NT2/D1 (cell line): Measurements from ENCODE around the gene RANGAP1.

ENCODE experiments used
- DNase-seq: peaks from one replicate; pipeline ENCODE4 v3.0.0-alpha.2; 2011; ENCODE audit warnings: low read depth, low spot score
- H3K27me3 ChIP-seq: 2 replicates; pipeline ENCODE4 v1.6.0; 2011; ENCODE audit warnings: mild to moderate bottlenecking; ENCODE audit not compliant: insufficient read length, insufficient read depth
- H3K36me3 ChIP-seq: 2 replicates; pipeline ENCODE4 v1.6.1; 2011; ENCODE audit warnings: mild to moderate bottlenecking, low read length, mixed read lengths; ENCODE audit not compliant: insufficient read depth, insufficient read length
- H3K4me1 ChIP-seq: 2 replicates; pipeline ENCODE4 v1.5.1; 2011; ENCODE audit not compliant: insufficient read depth, insufficient read length
- H3K4me3 ChIP-seq: 2 replicates; pipeline ENCODE4 v1.5.1; 2011; ENCODE audit warnings: low read depth; ENCODE audit not compliant: insufficient read length
- H3K9ac ChIP-seq: 2 replicates; pipeline ENCODE4 v1.6.0; 2011; ENCODE audit warnings: low read depth; ENCODE audit not compliant: insufficient read length
- H3K9me3 ChIP-seq: 2 replicates; pipeline ENCODE4 v1.5.1; 2011; ENCODE audit warnings: mild to moderate bottlenecking, low read length; ENCODE audit not compliant: insufficient read depth
- SUZ12 ChIP-seq: IDR thresholded peaks from 2 replicates; pipeline ENCODE4 v1.6.1; 2011; ENCODE audit not compliant: insufficient read length, insufficient read depth; ENCODE audit errors: extremely low read depth
- YY1 ChIP-seq: IDR thresholded peaks from 2 replicates; pipeline ENCODE4 v1.6.1; 2011; ENCODE audit not compliant: insufficient read length, insufficient read depth
- ZNF274 ChIP-seq: IDR thresholded peaks from 2 replicates; pipeline ENCODE4 v1.6.1; 2011; ENCODE audit warnings: mild to moderate bottlenecking, low read depth, low read length

RANGAP1 gene

DNA sequence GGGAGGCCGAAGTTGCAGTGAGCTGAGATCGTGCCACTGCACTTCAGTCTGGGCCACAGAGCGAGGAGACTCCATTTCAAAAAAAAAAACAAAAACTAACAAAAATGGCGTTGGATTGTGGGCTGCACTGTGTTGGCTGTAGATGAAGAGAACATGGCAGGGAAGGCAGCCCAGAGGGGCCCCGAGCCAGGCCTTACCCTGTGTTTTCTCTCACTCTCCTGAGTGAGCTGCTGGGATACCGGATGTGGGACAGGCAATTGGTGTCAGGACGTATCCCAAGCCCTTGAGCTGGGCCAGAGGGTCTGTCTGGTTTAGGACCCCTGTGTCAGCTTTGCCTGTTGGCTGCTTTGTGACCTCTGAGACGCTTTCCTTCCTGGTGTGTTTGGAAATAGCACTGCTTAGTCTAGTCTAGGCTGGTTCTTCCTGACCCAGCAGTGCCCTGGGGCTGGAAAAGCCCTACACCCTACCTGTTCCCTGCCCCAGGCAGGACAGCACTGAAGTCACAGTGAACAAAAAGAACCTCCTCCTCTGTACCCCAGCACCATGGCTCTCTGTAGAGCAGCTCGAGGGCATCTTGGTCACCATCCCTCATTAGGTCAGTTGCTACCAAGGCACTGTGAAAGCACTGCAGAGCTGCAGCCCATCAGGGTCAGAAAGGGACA is 63.0 kb downstream of the RANGAP1 start:
- no peak overlapping the region for H3K9ac ChIP-seq
- no peaks in the 10 kb centered on the region for H3K4me1 ChIP-seq
- H3K4me3 ChIP-seq: no peak overlapping the region
- peaks cover 86% of the 10 kb centered on the region for H3K36me3 ChIP-seq
- DNase-seq: no peak
- no peak for TF ChIP-seq ZNF274
- no peak for TF ChIP-seq YY1
- H3K27me3 ChIP-seq: no peaks in the 10 kb centered on the region
- peaks cover 4% of the 10 kb centered on the region; the same call in 1 of the 2 replicates for H3K9me3 ChIP-seq

DNA sequence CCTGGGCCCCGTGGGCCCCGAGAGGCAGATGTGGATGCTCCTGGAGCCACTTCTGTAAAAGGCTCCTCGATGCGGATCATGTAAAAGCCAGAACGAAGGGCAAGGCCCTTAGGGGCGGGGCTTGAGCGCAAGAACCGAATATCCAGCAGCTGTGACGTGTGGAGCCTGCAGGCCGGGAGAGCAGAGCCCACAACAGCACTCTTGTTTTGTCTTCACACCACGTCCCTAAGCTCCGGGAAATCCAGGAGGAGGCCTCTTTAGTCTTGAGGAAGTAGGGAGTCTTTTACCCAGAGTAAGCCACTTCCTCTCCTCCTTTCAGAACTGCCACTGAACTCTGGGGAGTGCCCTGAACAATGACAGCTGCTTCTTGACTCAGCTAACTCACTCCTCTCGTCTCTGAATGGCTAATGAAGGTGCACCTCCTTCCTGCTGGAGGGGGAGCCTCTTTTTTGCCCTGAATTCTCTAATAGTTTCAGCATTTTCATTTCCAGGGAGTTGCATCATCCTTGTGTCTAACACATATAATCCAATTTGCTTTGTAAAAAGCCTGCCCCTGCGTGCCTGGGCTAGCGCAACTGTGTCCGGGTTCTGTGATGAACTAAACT is 68.3 kb downstream of the RANGAP1 start:
- Histone ChIP-seq H3K4me1 (peaks cover 12% of the 10 kb centered on the region), H3K9ac (peak overlapping the region; percentile 42), H3K27me3 (no peaks in the 10 kb centered on the region), H3K9me3 (peaks cover 4% of the 10 kb centered on the region; the same call in 1 of the 2 replicates), H3K4me3 (no peak overlapping the region), H3K36me3 (peaks cover 65% of the 10 kb centered on the region)
- DNase-seq: no peak
- TF ChIP-seq YY1 (no peak), ZNF274 (no peak), SUZ12 (no peak)

DNA sequence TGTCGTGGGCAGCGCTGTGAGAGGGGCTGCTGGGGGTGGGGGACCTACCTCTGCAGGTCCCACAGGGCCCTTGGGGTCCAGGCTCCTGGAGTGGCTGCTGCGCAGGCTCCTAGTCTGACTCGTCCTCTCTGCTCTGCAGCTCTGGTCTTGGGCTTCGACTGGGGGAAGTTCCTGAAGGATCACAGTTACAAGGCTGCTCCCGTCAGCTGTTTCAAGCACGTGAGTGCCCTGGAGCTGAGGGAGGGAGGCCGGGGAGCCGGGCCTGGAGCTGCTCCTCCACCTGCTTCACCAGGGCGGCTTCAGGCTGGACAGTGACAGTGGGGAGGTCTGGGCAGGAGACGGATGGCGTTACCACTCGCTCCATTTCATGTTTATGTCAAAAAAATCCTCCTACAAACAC is 69.0 kb downstream of the RANGAP1 start:
- Histone ChIP-seq H3K9me3 (peaks cover 4% of the 10 kb centered on the region; the same call in 1 of the 2 replicates), H3K4me1 (peaks cover 12% of the 10 kb centered on the region), H3K27me3 (no peaks in the 10 kb centered on the region), H3K4me3 (no peak overlapping the region), H3K36me3 (peaks cover 61% of the 10 kb centered on the region), H3K9ac (peak overlapping the region; percentile 42)
- no peak for DNase-seq
- TF ChIP-seq ZNF274 (no peak), YY1 (no peak), SUZ12 (no peak)

DNA sequence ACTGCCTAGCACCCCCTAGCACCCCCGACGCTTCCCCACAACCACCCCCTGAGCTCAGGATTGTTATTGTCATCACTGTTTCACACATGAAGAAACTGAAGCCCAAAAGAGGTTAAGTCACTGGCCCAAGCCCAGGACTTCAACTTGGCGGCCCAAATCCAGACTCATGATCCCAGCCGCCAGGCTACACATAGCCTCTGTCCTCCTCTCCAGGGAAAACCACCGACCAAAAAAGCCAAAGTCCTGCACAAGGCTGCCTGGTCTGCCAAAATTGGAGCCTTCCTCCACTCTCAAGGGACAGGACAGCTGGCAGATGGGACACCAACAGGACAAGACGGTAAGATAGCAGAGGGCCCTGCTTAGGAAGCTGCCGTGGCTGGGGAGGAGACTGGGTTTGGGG is 70.1 kb downstream of the RANGAP1 start:
- Histone ChIP-seq H3K36me3 (peaks cover 58% of the 10 kb centered on the region), H3K4me1 (peaks cover 12% of the 10 kb centered on the region), H3K9ac (no peak overlapping the region), H3K27me3 (no peaks in the 10 kb centered on the region), H3K9me3 (peaks cover 4% of the 10 kb centered on the region; the same call in 1 of the 2 replicates), H3K4me3 (no peak overlapping the region)
- TF ChIP-seq YY1 (no peak), SUZ12 (no peak), ZNF274 (no peak)
- DNase-seq: no peak

DNA sequence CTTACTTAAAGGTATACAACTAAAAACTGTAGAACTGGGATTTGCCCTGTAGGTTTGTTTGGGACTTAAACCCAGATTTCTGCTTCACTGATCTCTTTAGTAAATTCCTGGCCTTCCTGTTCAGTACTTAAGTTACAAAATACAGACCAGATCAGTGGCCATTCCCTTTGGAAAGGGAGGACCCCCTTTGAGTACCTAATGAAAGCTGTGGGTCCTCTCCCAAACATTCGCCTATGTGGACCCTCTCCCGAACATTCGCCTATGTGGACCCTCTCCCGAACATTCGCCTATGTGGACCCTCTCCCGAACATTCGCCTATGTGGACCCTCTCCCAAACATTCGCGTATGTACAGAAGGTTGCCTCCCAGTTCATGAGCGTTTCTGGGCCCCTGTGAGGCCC is 70.6 kb downstream of the RANGAP1 start:
- no peak overlapping the region for H3K9ac ChIP-seq
- no peaks in the 10 kb centered on the region for H3K27me3 ChIP-seq
- H3K9me3 ChIP-seq: no peaks in the 10 kb centered on the region
- peaks cover 12% of the 10 kb centered on the region for H3K4me1 ChIP-seq
- peaks cover 55% of the 10 kb centered on the region for H3K36me3 ChIP-seq
- no peak for TF ChIP-seq ZNF274
- TF ChIP-seq SUZ12: no peak
- no peak for TF ChIP-seq YY1
- DNase-seq: no peak
- H3K4me3 ChIP-seq: no peak overlapping the region

DNA sequence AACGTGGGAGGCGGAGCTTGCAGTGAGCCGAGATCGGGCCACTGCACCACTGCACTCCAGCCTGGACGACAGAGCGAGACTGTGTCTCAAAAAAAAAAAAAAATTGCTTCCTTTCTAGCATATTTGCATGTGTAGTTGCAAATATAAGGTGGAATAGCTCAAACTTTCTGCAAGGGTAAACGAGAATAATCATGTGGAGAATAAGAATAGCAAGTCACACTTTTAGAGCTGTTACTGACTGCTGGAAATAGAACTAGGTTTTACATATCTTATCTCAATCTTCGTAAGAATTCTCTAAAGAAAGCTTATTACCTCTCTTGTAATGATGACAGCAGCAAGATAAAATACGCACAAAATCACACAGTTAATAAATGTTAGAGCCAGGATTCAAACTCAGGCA is 79.3 kb downstream of the RANGAP1 start:
- Histone ChIP-seq H3K4me1 (no peaks in the 10 kb centered on the region), H3K4me3 (no peak overlapping the region), H3K27me3 (no peaks in the 10 kb centered on the region), H3K36me3 (peaks cover 19% of the 10 kb centered on the region), H3K9me3 (no peaks in the 10 kb centered on the region), H3K9ac (no peak overlapping the region)
- DNase-seq: no peak
- no peak for TF ChIP-seq SUZ12
- TF ChIP-seq ZNF274: no peak
- no peak for TF ChIP-seq YY1

DNA sequence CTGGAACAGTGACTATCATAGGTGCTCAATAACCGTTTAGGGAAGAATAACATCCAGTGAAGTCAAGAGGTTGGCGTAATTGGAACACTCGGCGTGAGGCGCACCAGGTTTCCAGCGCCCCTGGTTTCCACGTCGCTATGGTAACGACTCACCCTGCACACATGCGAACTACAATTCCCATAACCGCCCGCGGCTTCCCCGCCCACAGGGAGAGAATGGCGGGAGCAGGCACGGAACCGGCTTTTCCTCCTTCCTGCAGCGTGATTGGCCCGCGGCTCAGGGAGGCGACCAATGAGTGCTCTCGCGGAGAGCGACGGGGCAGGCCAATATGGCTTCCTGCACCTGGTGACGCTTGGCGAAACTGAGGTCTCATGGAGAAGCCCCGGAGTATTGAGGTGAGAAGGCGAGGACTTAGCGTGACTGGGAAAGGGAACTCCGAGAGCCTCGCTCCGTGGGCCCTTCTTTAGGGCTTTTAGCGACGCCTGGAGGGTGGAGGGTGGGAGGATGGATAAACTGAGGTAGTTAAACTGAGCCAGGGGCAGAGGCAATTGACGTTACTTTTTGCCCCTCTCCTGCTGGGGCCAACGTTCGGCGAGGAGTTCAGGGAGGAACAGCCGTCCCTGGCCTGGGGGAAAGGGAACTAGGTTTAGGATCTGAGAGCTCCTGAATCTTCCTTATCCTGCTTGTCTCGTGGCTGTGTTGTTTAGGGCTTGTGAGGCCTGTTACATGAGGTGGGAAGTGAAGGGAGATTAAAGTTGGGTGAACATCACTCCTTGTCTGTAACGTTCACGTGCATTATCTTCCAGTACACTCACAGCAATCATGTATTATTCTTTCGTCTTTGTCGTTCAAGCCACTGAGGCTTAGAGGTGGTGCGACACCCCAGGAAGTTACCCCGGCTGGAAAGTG is 80.7 kb downstream of the RANGAP1 start, which contains the start of gene L3MBTL2:
L3MBTL2 (plus strand) TSS at position 321 of the 909 bp plus-strand sequence; CDS start at position 372, 51 bp downstream.
- Histone ChIP-seq H3K9ac (peak within 1 kb of the TSS; percentile 81), H3K27me3 (no peaks in the 10 kb centered on the region), H3K9me3 (no peaks in the 10 kb centered on the region), H3K4me1 (no peaks in the 10 kb centered on the region), H3K4me3 (peak within 1 kb of the TSS; percentile 69), H3K36me3 (peaks cover 14% of the 10 kb centered on the region)
- peak; percentile 87 for DNase-seq
- peak; percentile 84 for TF ChIP-seq YY1
- no peak for TF ChIP-seq ZNF274
